Ramos (cell line): ENCODE data around the gene RNF146.
"Not testable (repeated sequence)": the region's sequence is repeated elsewhere in the genome, so short reads cannot be mapped to it uniquely, and the experiment has no call there.

Experiments
- in situ Hi-C: fragments of 300-500 bp; cut with MboI; formaldehyde crosslinking; loops from one replicate; pipeline ENCODE4 v1.14.3; 2022; ENCODE audit warnings: low sequenced_read_pairs; ENCODE audit not compliant: unreplicated experiment

Gene RNF146

DNA sequence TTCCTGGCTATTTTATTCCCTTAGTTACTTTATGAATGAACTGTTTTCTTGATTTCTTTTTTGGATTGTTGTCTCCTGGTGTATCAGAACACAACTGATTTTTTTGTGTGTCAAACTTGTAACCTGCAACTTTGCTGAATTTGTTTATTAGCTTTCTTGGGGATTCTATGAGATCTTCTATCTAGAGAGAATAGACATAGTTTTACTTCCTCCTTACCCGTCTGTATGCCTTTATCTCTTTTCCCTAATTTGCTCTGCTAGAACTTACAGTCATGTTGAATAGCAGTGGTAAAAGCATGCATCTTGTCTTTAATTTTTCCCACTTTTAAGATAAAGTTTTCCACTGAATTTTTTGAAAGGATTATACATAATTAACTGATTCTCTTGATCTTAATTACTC lies 13.2 kb downstream of the RNF146 start:
- in situ Hi-C loops = no loop called here

DNA sequence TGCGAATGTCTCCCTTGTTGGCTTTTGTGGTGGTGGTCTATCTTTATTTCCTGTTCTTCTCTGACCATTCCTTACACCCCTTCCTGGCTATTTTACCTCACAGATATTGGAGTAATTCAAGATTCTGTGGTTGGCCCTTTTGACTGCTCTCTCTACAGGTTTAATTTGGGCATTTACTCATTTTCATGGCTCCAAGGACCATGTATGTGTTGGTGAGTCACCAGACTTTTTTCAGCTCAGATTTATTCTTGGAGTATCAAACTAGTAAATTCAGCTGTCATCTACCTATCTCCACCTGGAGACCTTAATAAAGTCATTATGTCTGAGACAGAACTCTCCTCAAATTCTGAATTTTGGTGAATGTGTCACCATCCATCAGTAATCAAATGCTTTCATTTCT lies 15.5 kb downstream of the RNF146 start:
- in situ Hi-C loops = no loop called here

DNA sequence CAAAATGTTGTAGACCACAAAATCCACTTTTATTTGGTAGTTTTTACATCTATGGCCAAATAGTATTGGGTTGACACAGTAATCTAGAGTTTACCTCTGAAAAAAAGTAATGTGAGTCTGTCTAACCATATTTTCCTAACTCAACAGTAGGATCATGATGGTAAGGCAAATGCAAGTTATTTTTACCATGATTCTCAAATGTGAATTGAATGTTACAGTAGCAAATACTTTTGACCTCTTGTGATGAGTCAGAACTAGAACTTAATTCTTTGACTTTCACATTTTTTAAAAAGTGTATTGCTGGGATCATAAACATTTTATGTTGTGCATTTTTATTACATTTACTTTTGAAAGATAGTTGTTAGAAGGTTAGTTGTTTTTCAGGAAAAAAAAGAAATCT lies 22.0 kb downstream of the RNF146 start:
- in situ Hi-C loops = no loop called here

DNA sequence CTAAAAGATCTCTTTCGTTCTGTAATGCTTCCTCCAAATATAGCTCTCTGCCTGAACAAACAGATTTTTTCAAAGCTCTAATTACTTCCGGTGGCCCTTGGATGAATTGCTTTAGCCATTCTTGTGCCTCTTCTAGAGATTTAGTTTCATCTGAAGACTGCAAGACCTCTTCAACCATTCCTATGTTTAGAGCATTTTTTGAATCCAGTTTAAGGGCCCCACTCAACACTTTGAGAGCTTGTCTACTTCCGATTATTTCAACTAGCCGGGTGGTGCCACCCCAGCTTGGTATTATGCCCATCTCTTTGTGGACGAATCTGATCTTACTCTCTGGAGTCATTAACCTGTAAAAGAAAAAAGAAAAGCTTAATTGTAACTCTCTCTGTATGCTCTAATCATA lies 23.3 kb downstream of the RNF146 start:
- in situ Hi-C loops = no loop called here

GRCh38 chr6:127290391-127291265 lies 24.0 kb downstream of the RNF146 start:
- in situ Hi-C loops = no loop called here

DNA sequence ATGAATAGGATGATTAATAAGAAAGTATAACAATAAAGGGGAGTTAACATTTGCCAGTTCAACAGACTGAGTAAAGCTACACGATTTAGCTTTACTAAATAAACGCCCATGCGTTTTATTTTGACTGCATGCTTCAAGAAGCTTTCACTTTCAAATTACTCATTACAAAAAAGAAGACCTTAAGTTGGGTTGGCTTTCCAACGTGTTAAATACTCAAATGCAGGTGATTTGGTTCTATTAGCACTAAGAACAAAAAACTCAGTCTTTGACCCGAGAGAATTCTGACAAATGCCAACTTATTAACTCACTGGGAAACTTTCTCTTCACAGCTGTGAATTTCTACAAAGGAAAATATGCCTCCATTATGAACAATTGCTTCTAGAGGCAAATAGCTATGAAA lies 24.8 kb downstream of the RNF146 start:
- in situ Hi-C loops = no loop called here

- in situ Hi-C loops = no loop called here
Observed at GRCh38 chr6:127297502-127298070, 30.9 kb downstream of the RNF146 start.

- in situ Hi-C loops = no loop called here
Observed at GRCh38 chr6:127298475-127298874, 31.8 kb downstream of the RNF146 start.

GRCh38 chr6:127299522-127300240 lies 33.0 kb downstream of the RNF146 start:
- in situ Hi-C loops = no loop called here

GRCh38 chr6:127300411-127300810 lies 33.7 kb downstream of the RNF146 start:
- in situ Hi-C loops = no loop called here

DNA sequence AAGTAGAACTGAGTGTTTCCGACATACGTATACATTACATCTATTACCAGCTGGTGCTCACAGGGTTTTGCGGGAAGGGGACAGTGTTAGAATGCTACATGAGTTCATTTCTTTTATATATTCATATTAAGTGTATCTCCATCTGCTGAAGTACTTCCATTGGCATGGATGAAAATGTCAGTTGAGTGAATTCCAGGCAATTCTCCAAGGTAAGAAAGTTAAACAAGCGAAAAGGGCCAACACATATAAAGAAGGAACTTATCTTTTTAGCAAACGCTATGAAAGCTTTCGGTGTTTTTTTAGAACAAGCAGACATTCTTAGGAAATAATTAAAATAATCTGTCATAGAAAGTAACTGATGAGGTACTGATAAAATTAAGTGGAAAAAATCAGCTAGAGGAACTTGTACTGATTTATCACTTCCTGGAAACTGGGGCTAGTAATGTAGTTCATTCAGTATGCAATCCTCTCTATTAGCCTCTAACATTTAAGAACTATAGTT lies 34.6 kb downstream of the RNF146 start:
- in situ Hi-C loops = no loop called here

DNA sequence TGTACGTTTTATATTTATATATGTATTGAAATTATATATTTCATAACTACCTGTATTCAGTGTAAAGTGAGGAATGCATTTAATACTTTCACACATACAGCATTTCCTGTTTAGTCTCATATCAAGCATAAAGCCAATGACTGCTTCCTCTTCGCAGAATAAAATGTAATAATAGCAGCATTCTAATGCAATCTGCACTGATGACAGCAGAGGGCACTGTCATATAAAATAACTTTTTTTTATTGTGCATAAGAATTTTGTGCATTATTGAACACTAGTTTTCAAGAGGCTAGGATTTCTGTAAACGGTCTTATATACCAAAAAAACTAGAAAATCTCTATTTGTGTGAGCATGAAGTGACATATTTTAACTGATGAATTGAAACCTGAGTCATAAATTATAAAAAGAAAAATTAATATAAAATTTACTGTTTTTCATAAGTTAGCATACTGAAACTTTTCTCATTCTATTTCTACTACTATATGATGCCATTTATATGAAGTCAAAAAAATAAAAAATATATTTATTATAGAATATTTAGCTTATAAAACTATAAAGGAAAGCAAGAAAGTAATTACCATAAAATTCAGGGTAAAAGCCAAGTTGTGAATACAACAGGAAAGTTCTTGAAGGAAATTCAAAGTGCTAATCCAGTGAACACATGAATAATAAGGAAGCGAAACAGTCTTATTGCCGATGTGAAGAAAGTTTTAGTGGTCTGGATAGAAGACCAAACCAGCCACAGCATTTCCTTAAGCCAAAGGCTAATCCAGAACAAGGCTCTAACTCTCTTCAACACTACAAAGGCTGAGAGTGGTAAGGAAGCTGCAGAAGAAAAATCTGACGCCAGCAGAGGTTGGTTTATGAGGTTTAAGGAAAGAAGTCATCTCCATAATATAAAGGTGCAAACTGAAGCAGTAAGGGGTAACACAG lies 36.3 kb downstream of the RNF146 start:
- in situ Hi-C loops = no loop called here

GRCh38 chr6:127303917-127304316 lies 37.3 kb downstream of the RNF146 start:
- in situ Hi-C loops = no loop called here

GRCh38 chr6:127305741-127306140 lies 39.1 kb downstream of the RNF146 start:
- in situ Hi-C loops = no loop called here

DNA sequence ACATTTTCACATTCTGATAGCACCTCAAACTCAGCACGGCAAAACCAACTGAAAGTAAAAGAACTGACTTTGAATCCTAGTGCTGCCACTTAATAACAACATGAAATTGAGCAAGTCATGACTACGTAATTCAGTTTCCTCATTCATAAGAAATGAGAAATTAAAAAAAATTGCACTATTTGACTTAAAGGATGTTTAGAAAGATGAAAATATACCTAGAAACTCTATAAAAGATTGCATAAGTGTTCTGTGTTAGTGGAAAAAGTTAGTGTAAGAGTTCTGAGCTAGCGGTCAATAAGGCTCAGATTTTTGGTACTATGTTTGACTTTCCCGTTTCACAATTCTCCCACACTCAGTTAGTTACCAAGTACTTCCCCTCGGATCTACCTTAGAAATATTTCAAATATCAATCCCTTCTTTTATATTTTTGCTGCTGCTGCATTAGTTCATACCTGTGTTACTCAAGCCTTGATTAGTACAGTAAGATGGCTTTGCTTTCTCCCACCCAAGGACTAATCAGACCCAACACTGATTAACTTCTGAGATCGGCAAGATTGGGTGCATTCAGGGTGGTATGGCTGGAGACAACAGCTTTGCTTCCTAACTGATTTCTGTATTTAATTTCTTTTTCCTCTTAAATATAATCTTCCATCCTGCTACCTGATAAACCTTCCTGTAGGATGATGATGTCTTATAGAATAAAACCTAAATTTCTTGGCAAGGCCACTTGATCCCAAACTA lies 50.9 kb downstream of the RNF146 start:
- in situ Hi-C loops = no loop called here

DNA sequence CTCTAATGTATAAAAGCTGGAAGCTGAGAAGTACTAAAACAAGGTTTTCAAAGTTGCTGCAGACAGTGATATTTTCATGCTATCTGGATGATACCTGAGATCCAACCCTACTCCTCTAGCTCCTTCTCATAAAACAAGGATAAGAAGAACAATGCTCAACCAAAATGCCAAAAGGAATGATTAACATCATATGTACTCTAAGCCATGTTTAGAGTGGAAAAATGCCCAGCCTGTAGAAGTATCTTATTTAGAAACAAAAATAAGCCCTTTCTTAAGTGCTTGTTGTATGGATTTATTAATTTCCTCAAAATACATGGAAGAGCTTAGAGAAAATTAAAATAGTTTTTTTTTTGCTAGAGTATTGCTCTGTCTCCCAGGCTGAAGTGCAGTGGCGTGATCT lies 53.0 kb downstream of the RNF146 start:
- in situ Hi-C loops = no loop called here

GRCh38 chr6:127328043-127328609 lies 61.5 kb downstream of the RNF146 start:
- in situ Hi-C loops = no loop called here

- in situ Hi-C loops = not testable (repeated sequence)
Observed at GRCh38 chr6:127331256-127331655, 64.6 kb downstream of the RNF146 start.

- in situ Hi-C loops = no loop called here
Observed at GRCh38 chr6:127332383-127332961, 65.8 kb downstream of the RNF146 start.
